SK-N-SH treated with all-trans-retinoic acid at 6 μM for 48 hours (cell line): ENCODE measurements around the gene SCP2D1.

Source experiments
- ATAC-seq: fragments of 200-7000 bp; cut with Tn5 transposase; 3 replicates; pipeline ENCODE4 v1.9.1; 2020; ENCODE audit warnings: mild to moderate bottlenecking, moderate library complexity
- ARNTL ChIP-seq: fragments of 450-650 bp; formaldehyde crosslinking; IDR thresholded peaks from 2 replicates; pipeline ENCODE4 v1.5.0; 2020; ENCODE audit warnings: low read depth, mild to moderate bottlenecking, moderate library complexity, borderline replicate concordance
- BACH2 ChIP-seq: fragments of 250-450 bp; sonication (Bioruptor Pico); IDR thresholded peaks from 2 replicates; pipeline ENCODE4 v1.9.0; 2021; ENCODE audit warnings: mild to moderate bottlenecking, borderline replicate concordance
- CSRNP3 ChIP-seq: fragments of 250-450 bp; sonication (Bioruptor Pico); IDR thresholded peaks from 2 replicates; pipeline ENCODE4 v1.5.1; 2021; ENCODE audit warnings: mild to moderate bottlenecking, moderate library complexity
- ESRRG ChIP-seq: fragments of 250-450 bp; sonication (Bioruptor Pico); IDR thresholded peaks from 2 replicates; pipeline ENCODE4 v1.6.1; 2021; ENCODE audit warnings: mild to moderate bottlenecking
- GLIS3 ChIP-seq: fragments of 250-450 bp; sonication (Bioruptor Pico); IDR thresholded peaks from 2 replicates; pipeline ENCODE4 v1.5.0; 2020; ENCODE audit warnings: mild to moderate bottlenecking, moderate library complexity
- ISL1 ChIP-seq: fragments of 250-450 bp; sonication (Bioruptor Pico); IDR thresholded peaks from 2 replicates; pipeline ENCODE4 v2.1.2; 2022; ENCODE audit warnings: mild to moderate bottlenecking, moderate library complexity
- OSR1 ChIP-seq: fragments of 250-450 bp; sonication (Bioruptor Pico); IDR thresholded peaks from 2 replicates; pipeline ENCODE4 v1.8.0; 2022; ENCODE audit warnings: moderate library complexity, mild to moderate bottlenecking, inconsistent platforms
- PATZ1 ChIP-seq: fragments of 250-450 bp; sonication (Bioruptor Pico); IDR thresholded peaks from 2 replicates; pipeline ENCODE4 v1.8.0; 2020; ENCODE audit warnings: mild to moderate bottlenecking, moderate library complexity, borderline replicate concordance
- POU6F1 ChIP-seq: fragments of 250-450 bp; sonication (Bioruptor Pico); IDR thresholded peaks from 2 replicates; pipeline ENCODE4 v1.8.0; 2021; ENCODE audit warnings: low read depth, mild to moderate bottlenecking, moderate library complexity, borderline replicate concordance
- PPARA ChIP-seq: fragments of 250-450 bp; sonication (Bioruptor Pico); IDR thresholded peaks from 2 replicates; pipeline ENCODE4 v1.5.0; 2020; ENCODE audit warnings: mild to moderate bottlenecking, borderline replicate concordance
- RARB ChIP-seq: fragments of 250-450 bp; sonication (Bioruptor Pico); IDR thresholded peaks from 2 replicates; pipeline ENCODE4 v1.8.0; 2021; ENCODE audit warnings: mild to moderate bottlenecking, moderate library complexity
- TCF4 ChIP-seq: fragments of 250-450 bp; sonication (Bioruptor Pico); IDR thresholded peaks from 2 replicates; pipeline ENCODE4 v1.8.0; 2021; ENCODE audit warnings: mild to moderate bottlenecking, moderate library complexity, borderline replicate concordance
- TOX ChIP-seq: fragments of 250-450 bp; sonication (Bioruptor Pico); IDR thresholded peaks from 2 replicates; pipeline ENCODE4 v1.8.0; 2021; ENCODE audit warnings: mild to moderate bottlenecking, moderate library complexity, borderline replicate concordance
- TSHZ2 ChIP-seq: fragments of 250-450 bp; sonication (Bioruptor Pico); IDR thresholded peaks from 2 replicates; pipeline ENCODE4 v1.5.0; 2020; ENCODE audit warnings: mild to moderate bottlenecking, moderate library complexity
- ZC3H10 ChIP-seq: fragments of 250-450 bp; sonication (Bioruptor Pico); IDR thresholded peaks from 2 replicates; pipeline ENCODE4 v1.5.1; 2021; ENCODE audit warnings: mild to moderate bottlenecking, moderate library complexity
- ZFP3 ChIP-seq: fragments of 250-450 bp; sonication (Bioruptor Pico); IDR thresholded peaks from 2 replicates; pipeline ENCODE4 v1.5.0; 2020; ENCODE audit warnings: mild to moderate bottlenecking, moderate library complexity
- ZFP30 ChIP-seq: fragments of 450-650 bp; formaldehyde crosslinking; IDR thresholded peaks from 2 replicates; pipeline ENCODE4 v1.5.0; 2022; ENCODE audit warnings: mild to moderate bottlenecking, moderate library complexity
- ZNF565 ChIP-seq: fragments of 450-650 bp; formaldehyde crosslinking; conservative IDR thresholded peaks from 2 replicates; pipeline ENCODE4 v1.5.0; 2020; ENCODE audit warnings: low read depth, mild to moderate bottlenecking, moderate library complexity
- ZNF70 ChIP-seq: fragments of 450-650 bp; formaldehyde crosslinking; IDR thresholded peaks from 2 replicates; pipeline ENCODE4 v1.5.0; 2020; ENCODE audit warnings: mild to moderate bottlenecking, moderate library complexity
- ZNF8 ChIP-seq: fragments of 450-650 bp; formaldehyde crosslinking; IDR thresholded peaks from 2 replicates; pipeline ENCODE4 v1.5.0; 2020; ENCODE audit warnings: mild to moderate bottlenecking, moderate library complexity

SCP2D1 gene

GRCh38 chr20:18853216-18853615, 39.6 kb downstream of the SCP2D1 start:
- no peak for ATAC-seq
- TF ChIP-seq ARNTL (CRISPR knock-in tag) = no peak
- TF ChIP-seq ESRRG = no peak
- no peak for TF ChIP-seq ISL1 (CRISPR knock-in tag)
- TF ChIP-seq ZC3H10 (CRISPR knock-in tag) = no peak
- no peak for TF ChIP-seq TCF4 (CRISPR knock-in tag)
- no peak for TF ChIP-seq CSRNP3
- no peak for TF ChIP-seq POU6F1
- no peak for TF ChIP-seq ZFP3
- no peak for TF ChIP-seq TSHZ2 (CRISPR knock-in tag)
- TF ChIP-seq BACH2 (CRISPR knock-in tag) = no peak

GRCh38 chr20:18853946-18854646, 40.5 kb downstream of the SCP2D1 start:
- no peak for ATAC-seq
- TF ChIP-seq TOX (CRISPR knock-in tag) (no peak), CSRNP3 (no peak), ZFP30 (CRISPR knock-in tag) (no peak), ZFP3 (no peak), GLIS3 (CRISPR knock-in tag) (no peak), PPARA (CRISPR knock-in tag) (no peak), POU6F1 (no peak), PATZ1 (CRISPR knock-in tag) (no peak), ZNF8 (no peak), ZNF565 (CRISPR knock-in tag) (no peak), ISL1 (CRISPR knock-in tag) (no peak), RARB (CRISPR knock-in tag) (no peak), BACH2 (CRISPR knock-in tag) (no peak), ZNF70 (CRISPR knock-in tag) (no peak), OSR1 (CRISPR knock-in tag) (no peak), ZC3H10 (CRISPR knock-in tag) (no peak)
